Adrenal gland (tissue), 5 donors: ENCODE measurements around the gene DNM2.

ENCODE experiments used
- POLR2A ChIP-seq, 2 donors: fragments of 450-650 bp; IDR thresholded peaks; one replicate each; pipeline ENCODE4 v1.6.1; 2017; ENCODE audit warnings: antibody characterized with exemption in 2 of 2, mild to moderate bottlenecking in 2 of 2, moderate library complexity in 1 of 2
- TF ChIP-seq, protein P1 (sequence below), 6 experiments: fragments of 450-650 bp in 4 of 6; fragments of 200-600 bp in 2 of 6; sonication (generic) in 1 of 6; IDR thresholded peaks; 1 replicate in 5 of 6; 2 replicates in 1 of 6; pipeline versions ENCODE4 v1.5.1 to v1.8.0; 2016 to 2021; ENCODE audit warnings: antibody characterized with exemption in 6 of 6, mild to moderate bottlenecking in 2 of 6, moderate library complexity in 1 of 6
- donor health status: DM: no; HTN: no; CAD: no.

DNA sequence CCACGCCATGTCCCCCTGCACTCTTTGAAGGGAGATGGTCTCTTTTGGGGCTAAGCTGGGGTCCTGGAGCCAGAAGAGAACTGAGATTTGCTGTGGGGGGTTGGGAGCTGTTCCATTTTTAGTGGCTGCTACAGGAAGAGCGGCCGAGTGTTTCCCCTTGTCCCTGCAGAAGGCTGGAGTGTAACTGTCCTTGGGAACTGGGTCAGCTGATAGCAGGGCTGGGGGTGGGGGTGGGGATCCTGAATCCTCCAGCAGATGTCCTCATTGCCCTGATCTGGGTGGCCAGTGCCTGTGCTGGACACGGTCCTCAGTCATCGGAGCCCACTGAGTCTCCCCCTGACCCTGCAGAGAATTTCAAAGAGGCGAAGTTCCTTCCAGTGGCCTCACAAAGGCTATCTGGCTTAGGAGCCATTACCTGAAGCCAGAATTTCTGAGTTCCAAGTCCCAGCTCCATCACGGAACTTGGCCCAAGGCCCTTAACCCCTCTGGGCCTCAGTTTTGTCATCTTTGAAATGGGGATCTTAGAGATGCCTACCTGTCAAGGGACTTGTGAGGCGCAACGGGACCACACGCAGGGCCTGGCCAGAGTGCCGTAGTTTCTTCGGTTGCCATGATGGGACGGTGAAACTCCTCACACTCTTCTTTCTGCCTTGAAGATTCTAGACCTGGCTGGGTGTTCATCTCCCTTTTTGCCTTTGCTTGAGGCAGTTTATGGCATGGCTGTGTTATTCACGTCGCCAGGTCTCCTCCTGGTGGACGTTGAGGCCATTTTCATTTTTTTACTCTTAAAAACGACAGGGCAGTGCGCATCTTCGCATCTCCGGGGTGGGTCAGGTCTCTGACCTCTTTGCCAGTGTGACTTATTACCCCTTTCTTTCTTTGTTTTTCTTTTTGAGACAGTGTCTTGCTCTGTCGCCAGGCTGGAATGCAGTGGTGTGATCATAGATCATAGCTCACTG lies 51.9 kb downstream of the DNM2 start:
- peak in 1 of 2 donors; percentile 80 for TF ChIP-seq POLR2A (IDR thresholded peaks at IDR 0.05)
- TF ChIP-seq, protein P1, sequence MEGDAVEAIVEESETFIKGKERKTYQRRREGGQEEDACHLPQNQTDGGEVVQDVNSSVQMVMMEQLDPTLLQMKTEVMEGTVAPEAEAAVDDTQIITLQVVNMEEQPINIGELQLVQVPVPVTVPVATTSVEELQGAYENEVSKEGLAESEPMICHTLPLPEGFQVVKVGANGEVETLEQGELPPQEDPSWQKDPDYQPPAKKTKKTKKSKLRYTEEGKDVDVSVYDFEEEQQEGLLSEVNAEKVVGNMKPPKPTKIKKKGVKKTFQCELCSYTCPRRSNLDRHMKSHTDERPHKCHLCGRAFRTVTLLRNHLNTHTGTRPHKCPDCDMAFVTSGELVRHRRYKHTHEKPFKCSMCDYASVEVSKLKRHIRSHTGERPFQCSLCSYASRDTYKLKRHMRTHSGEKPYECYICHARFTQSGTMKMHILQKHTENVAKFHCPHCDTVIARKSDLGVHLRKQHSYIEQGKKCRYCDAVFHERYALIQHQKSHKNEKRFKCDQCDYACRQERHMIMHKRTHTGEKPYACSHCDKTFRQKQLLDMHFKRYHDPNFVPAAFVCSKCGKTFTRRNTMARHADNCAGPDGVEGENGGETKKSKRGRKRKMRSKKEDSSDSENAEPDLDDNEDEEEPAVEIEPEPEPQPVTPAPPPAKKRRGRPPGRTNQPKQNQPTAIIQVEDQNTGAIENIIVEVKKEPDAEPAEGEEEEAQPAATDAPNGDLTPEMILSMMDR (IDR thresholded peaks at IDR 0.05): peak in 5 of 6 experiments; percentile 37 to 70 (median 61)
